Measurements from ENCODE around the gene HOOK2.

DNA sequence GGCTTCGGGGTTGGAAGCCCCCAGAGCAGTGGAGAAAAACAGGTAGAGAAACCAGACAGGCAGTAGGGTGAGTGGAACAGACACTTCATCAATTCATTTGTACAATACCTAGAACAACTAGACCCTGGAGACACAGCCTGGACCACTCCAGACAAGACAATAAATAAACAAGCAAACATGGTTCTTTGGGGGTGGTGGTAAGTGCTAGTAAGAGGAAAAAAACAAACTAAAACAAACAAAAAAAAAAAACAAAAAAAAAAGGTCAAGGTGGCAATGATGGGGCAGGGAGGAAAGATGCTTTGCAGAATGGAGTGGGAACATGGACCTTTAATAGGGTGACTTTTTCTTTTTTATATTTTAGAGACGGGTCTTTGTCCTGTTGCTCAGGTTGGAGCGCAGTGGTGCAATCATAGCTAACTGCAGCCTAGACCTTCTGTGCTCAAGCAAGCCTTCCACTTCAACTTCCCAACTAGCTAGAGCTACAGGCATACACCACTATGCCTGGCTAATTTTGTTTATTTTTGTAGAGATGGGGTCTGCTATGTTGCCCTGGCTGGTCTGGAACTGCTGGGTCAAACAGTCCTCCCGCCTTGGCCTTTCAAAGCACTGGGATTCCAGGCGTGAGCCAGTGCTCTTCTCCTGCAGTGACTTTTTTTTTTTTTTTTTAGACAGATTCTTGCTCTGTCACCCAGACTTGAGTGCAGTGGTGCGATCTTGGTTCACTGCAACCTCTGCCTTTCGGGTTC is 19.0 kb upstream of the HOOK2 start:
- TF ChIP-seq ATF1 (CRISPR knock-in tag; IDR thresholded peaks at IDR 0.05) (no peak), POLR2G (IDR thresholded peaks at IDR 0.05; ENCODE audit: low read depth, low read length) (no peak), ZNF10 (CRISPR knock-in tag; IDR thresholded peaks at IDR 0.05; ENCODE audit: borderline replicate concordance, low read depth) (no peak), SRY (CRISPR knock-in tag; IDR thresholded peaks at IDR 0.05) (no peak), GATAD2A (CRISPR knock-in tag; IDR thresholded peaks at IDR 0.05) (no peak)

Data from HepG2 (cell line).